Measurements from ENCODE around the gene ZNF652.

DNA sequence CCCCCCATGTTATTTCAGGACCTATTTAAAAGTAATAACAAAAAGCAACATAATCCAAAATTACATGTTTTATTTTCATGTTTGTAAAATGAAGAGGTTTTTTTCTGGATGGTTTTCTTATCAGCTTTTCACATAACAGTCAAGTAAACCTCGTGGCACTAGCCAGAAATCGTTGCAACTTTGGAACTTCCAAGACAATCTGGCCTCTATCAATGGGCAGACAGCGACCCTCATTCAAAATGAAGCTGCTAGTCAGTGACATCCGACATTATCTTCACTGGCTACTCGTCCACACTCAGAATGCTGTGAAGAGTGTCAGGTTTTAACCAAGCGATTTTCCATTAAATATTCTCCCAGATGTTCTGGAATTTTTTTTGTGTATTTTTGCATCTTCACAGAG lies 22.7 kb downstream of the ZNF652 start:
- no peak for TF ChIP-seq EZH2phosphoT487 (IDR thresholded peaks at IDR 0.05; ENCODE audit: borderline replicate concordance)
- TF ChIP-seq, protein P1, sequence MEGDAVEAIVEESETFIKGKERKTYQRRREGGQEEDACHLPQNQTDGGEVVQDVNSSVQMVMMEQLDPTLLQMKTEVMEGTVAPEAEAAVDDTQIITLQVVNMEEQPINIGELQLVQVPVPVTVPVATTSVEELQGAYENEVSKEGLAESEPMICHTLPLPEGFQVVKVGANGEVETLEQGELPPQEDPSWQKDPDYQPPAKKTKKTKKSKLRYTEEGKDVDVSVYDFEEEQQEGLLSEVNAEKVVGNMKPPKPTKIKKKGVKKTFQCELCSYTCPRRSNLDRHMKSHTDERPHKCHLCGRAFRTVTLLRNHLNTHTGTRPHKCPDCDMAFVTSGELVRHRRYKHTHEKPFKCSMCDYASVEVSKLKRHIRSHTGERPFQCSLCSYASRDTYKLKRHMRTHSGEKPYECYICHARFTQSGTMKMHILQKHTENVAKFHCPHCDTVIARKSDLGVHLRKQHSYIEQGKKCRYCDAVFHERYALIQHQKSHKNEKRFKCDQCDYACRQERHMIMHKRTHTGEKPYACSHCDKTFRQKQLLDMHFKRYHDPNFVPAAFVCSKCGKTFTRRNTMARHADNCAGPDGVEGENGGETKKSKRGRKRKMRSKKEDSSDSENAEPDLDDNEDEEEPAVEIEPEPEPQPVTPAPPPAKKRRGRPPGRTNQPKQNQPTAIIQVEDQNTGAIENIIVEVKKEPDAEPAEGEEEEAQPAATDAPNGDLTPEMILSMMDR (conservative IDR thresholded peaks at IDR 0.05; ENCODE audit: low read length) = no peak

Measured in Loucy (cell line).